Tibial nerve (tissue), 3 donors: ENCODE measurements around the gene DDA1.

Source experiments
- POLR2A ChIP-seq, 2 donors: fragments of 450-650 bp; IDR thresholded peaks; one replicate each; pipeline ENCODE4 v1.6.1; 2017; ENCODE audit warnings: antibody characterized with exemption in 2 of 2, mild to moderate bottlenecking in 2 of 2, moderate library complexity in 2 of 2
- TF ChIP-seq, protein P1 (sequence below), 5 experiments: fragments of 200-600 bp in 3 of 5; fragments of 450-650 bp in 2 of 5; sonication (generic) in 3 of 5; IDR thresholded peaks; one replicate each; pipeline ENCODE4 v1.5.1; 2016 to 2019; ENCODE audit warnings: antibody characterized with exemption in 5 of 5, mild to moderate bottlenecking in 3 of 5, moderate library complexity in 2 of 5

DNA sequence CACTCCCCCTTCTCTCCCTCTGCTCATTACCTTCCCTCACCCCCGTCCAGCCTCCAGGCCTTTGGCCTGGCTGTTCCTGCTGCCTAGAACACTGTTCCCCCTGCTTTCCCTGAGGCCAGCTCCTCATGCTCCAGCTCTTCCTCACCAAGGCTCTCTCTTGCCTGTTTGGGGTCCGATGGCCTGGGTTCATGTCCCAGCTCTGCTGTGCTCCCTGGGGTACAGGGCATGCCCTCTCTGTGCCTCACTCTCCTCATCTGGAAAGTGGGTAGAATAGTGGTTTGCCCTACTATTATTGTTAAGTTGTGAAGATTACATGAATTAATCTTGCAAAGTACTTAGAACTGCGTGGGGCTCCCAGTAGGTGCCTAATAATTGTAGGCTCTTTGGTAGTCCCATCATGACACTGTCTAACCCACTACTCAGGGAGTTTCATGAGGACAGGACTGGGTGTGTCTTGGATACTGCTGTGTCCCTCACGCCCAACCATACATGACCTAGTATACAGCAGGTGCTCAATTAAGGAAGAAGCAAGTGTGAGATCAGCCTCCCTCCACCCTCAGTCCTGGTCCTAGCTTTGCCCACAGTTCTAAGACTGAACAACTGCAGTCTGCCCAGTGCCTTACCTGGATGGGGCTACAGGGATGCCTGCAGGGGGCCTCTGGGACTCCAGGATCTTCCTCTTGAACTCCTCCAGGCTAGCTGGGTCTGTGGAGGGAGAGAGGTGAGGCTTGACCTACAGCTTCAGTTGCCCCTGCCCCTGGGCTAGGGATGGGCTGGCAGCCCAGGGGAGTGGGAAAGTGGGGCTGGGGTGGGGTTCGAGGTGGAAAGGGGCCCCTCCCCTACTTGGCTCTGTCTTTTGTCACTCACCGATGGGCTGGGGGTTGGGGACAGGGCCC is 50.8 kb downstream of the DDA1 start:
- TF ChIP-seq, protein P1, sequence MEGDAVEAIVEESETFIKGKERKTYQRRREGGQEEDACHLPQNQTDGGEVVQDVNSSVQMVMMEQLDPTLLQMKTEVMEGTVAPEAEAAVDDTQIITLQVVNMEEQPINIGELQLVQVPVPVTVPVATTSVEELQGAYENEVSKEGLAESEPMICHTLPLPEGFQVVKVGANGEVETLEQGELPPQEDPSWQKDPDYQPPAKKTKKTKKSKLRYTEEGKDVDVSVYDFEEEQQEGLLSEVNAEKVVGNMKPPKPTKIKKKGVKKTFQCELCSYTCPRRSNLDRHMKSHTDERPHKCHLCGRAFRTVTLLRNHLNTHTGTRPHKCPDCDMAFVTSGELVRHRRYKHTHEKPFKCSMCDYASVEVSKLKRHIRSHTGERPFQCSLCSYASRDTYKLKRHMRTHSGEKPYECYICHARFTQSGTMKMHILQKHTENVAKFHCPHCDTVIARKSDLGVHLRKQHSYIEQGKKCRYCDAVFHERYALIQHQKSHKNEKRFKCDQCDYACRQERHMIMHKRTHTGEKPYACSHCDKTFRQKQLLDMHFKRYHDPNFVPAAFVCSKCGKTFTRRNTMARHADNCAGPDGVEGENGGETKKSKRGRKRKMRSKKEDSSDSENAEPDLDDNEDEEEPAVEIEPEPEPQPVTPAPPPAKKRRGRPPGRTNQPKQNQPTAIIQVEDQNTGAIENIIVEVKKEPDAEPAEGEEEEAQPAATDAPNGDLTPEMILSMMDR (IDR thresholded peaks at IDR 0.05), result no peak
- TF ChIP-seq POLR2A (IDR thresholded peaks at IDR 0.05), result no peak
